Hippocampal formation (tissue), 2 donors: ENCODE data around the gene MAST4.

Experiments
- DNase-seq, 2 donors: peaks; one replicate each; lab custom pipeline; 2025; lab: John Stamatoyannopoulos, UW

The MAST4 gene

DNA sequence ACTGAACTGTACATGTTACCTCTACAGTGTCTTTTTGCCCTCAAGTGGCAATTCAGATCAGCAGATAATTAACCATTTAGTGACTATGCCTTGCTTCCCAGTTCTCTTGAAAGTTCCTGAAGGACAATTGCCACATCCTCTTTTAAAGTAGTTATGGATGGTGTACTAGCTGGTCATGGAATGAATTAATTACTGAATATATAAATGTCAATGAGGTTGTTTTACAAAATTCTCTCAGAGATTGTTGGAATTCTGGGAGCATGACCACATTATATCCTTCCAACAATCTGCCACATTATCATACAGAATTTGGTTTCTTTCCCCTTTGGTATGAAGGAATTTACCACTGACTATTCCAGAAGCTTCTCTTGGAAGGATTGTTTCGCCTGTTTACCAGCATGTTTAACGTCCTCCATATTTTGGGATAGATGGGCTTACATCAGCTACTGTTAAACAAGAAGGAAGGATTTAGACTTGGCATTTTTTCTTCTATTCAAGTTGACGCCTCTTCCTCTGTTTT lies 424.0 kb downstream of the MAST4 start:
- DNase-seq, result no peak

DNA sequence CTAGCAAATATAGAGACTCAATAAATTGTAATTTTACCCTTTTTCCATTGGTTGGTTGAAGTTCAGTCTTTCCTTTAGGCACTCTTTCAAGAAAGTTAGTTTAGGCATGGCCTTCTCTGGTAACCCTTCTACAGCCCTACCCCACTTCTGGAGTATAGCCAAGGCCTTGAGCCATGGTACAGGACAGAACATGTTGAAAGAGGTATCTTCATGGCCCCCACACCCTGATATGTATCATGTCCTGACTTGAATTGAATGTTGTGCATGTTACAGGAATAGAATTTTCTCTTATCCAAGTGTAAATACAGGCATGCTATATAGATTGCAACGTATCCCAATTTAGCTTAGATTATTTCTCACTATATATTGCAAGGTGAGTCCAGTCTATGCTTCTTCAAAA lies 424.8 kb downstream of the MAST4 start:
- DNase-seq, result no peak

DNA sequence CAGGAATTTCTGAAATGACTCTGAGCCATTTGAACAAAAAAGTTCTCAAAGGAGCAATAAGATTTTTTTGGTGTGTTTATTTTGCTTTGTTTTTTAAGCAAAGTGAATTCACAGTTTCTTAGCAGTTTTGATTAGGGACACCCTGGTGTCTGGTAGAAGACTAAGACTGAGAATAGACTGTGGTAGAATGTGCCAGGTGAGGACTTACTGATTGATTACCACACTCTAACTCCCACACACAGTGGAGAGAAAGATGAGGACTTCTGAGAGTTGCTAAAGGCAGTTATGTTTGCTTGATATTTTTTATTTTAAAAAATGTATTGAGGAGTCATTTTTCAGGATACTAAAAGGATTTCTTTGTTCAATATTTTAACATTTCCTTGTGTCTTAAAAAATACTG lies 425.3 kb downstream of the MAST4 start:
- DNase-seq, result no peak

DNA sequence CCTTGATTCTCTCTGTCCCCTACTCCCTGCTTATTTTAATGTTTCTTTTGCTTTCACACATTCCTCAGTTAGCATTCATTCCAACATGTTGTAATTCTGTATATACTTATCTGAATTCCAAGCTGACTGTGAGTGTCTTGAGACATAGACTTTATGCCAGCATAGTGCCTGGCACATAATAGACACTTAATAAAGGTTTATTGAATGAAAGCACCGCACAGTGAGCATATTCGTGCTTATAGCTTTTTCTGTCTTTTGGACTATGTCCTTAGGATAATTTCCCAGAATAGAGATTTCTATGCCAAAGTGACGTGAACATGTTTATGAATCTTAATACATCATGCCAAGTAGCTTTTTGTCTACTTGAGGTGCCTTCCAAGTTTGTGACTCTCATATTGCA lies 425.8 kb downstream of the MAST4 start:
- DNase-seq, result no peak

DNA sequence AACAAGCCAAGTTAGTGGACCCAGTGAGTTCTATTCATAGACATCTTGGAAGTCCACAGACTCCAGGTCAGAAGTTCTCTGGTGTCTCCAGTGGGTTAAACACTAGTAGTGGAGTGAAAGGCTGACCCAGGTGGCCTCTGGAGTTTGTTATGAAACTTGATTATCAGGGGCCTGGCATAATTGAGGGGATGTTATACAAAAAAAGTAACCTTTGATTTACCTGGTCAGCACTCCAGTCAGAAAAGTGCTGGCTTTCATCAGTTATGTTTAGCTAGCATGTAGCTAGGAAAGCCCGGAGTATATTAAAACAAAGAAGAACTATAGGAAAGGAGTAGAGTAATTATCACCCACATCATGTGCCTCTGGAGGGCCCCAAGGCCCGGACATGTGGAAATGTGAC lies 429.3 kb downstream of the MAST4 start:
- DNase-seq, result no peak

DNA sequence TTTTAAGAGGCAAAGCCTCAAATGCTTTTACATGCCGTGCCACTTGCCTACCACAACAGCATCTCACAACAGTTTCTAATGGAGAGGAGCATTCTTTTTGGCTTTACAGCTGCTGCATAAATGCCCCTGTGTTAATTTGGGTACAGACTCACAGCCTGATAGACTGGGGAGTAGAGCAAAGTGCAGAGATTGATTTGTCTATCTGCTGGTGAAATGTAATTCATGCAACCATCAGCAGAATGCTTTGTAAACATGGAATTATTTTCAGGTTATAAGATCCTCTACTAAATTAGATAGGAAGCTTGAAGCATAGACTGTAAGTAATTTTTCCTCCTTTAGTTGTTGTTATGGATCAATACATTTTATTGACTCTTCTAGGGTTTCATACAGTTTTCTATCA lies 430.1 kb downstream of the MAST4 start:
- DNase-seq, result no peak

DNA sequence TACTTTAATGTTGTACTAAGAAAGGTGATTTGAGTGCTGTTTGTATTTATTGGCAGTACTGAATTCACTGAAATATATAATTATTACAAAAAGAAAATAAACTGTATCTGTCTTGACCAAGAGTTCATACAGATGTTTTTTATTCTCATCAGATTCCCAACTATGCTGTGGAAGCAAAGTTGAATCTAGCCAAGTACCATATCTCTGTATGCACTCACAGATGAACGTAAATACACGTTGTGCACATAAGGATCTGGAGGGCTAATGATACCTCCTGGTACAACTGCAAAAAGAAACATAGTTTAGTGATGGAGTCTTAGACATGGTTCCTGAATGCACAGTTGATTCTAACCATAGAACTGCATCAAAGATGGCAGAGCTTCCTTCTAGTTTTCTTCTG lies 431.0 kb downstream of the MAST4 start:
- DNase-seq, result no peak

DNA sequence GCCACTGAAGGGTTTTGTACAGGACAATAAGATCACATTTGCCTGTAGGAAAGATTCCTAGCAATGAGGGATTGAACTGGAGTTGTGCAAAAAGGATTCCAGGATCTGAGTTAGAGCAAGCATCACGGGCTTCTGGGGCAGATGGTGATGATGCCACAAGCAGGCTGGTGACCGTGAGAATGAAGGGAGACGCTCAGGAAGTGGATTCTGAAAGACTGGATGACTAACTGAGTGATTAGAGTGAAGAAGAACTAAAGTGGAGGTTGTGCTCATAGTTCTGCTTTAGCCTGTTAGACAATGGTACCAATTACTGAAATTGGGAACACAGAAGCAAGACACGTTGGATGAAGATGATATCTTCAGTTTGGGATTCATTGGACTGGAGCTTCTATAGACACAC lies 432.2 kb downstream of the MAST4 start:
- DNase-seq, result no peak

DNA sequence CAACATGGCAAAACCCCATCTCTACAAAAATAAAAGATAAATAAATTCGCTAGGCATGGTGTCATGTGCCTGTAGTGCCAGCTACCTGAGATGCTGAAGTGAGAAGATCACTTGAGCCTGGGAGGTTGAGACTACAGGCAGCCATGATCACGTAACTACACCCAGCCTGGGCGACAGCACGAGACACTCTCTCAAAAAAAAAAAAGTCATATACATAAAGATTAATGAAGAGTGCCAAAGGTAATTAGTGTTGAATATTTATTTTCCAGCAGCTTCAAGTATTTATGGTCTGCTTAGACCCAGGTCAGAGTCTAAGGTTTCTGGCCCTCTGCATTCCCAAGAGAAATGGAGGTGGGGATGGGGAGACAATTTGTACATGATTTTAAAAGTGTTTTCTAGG lies 432.7 kb downstream of the MAST4 start:
- DNase-seq, result no peak

DNA sequence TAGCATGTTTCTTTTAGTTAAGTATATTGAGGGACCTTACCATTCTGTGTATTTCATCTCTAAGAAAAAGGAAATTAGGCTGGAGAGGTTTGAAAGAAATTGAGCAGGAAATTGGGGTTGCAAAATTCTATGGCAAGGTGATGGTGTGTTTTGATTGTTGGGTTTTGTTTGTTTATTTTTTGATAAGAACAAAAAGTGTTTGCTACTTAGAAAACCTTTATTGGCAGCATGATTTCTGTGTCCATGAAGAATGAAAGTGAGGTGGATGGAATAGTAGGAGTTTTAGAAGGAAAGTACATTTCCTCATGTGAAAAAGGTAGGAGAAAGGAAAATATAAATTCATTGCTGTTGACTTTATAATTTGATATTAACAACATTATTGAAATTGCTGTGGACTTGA lies 433.3 kb downstream of the MAST4 start:
- no peak for DNase-seq

DNA sequence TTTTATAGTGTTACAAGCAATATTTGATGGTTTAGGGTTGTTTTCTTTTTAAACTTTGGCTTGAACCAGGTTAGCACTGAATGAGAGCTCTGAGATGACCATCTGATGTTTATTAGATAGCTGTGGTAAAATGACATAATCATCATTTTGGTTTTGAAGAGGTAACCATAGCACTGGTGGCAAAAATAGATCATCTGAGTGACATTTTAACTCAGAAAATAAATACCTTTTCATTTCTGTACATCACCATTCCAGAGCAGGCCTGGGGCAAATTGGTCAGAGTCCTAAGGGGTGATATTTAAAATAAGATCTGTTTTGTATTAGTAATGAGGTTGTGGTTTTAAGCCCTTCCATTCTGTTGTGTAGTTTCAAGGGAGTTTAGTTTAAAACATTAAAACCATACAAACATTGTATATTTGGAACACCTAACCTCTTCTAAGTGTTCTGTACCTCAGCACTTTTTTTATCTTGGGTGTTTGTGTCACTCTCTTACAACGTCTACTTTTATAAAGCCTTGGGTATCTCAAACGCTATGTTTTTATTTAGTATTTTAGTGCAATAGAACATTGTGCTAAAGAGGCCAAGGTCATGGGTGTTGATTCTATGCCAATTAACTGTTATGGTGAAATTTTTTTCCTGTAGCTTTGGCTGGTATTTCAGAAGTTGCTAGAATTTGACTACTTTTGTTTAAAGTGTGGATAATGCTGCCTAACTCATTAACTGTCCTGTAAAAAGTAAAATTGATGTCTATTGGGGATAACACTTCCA lies 434.3 kb downstream of the MAST4 start:
- DNase-seq, result no peak

DNA sequence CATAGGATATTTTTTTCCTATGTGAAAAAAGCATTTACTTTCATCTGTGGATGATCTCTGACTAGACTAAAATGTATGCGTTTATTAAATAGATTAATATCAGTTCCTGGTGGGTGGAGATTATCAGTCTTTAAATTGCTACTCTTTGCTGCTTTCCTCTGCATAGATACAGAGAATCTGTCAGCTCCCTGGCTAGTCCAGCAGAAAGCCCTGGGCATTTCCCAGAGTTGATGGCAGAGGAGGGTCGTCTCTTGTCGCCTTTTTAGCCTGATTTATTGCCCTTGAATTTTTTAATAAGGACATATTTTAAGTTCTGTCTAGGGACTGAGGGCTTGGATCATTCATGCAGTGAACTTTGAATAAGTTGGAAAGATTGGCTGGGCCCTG lies 434.9 kb downstream of the MAST4 start:
- DNase-seq, result no peak

DNA sequence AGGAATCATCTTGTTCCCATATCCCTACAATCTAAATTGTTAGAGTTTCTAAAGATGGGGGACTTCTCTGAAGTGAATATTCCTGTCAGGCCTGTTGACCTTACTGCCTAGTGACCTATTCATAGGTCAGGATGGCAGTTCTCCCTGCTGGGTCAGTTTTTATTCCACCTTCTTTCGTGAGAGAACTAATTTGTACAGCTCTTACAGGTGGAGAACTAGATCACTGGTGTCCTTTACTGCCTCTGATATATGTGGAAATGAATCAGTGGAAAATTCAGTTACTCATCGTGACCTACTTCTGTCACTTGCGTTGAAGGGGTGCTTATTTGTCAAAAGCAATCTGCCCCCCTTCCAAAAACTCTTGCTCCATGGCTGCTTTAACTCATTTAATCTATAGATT lies 435.5 kb downstream of the MAST4 start:
- no peak for DNase-seq

DNA sequence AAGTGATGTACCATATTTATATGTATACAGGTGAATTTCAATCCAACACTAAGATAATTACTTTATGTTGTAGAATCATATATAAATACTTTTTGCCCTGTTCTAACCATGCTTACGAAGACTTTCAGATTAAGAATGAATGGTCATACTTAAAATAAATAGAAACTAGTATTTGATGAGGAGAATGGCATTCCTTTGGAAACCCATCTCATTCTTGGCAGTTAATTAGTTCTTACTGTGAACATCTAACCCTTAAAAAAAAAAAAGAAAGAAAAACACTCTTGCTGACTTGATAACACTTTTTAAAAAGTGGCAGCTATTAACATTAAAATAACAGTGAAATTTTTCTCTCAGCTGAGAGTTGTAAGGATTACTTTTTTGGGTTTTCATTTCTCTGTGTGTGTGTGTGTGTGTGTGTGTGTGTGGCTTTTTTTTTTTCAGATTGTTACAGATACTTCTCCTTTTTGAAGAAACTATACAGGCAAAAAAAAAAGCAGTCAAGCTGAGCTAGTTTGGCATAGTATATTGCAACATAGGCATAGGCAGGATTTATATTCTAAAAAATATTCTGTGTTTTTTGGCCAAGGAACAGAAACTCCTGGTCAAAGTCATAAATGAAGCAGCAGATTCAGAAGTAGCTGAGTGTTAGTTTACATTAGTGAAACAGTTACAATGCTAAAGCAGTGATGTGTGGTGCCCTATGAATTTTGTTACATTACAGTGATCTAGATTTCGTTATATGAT lies 436.9 kb downstream of the MAST4 start:
- DNase-seq, result no peak

DNA sequence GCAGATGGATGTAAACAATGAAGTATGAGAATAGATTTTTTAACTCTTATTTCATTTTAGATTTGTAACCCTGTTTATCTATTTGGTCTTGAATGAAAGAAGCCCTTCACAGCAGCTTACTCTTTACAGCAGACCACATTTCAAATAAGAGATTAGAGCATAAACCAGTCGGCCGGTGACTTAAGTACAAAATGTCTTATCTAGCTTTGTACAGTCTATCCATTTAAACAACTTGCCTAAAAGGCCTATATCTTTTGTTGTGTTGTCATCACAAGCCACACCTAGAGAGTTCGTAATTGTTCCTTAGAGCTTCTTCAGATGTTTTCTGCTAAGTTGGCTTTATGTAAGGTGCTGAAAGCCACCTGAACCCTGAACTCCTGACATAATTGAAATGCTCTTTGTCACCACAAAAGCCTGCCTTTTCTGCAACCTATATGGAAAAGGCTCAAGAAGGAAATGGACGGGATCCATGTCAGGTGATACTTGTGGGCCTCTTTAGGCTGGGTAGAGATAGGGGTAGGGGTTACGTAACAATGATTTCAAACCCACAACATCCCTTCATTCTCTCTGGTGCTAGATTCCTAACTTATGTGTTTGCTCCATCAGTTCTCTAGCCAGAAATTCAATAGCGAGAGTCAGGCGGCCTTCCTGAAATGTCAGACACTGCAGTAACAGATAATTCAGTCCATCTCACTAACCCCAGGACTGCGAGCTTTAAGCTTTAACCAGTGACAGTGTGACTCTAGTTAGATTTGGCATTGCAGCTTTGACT lies 437.9 kb downstream of the MAST4 start:
- DNase-seq, result no peak

DNA sequence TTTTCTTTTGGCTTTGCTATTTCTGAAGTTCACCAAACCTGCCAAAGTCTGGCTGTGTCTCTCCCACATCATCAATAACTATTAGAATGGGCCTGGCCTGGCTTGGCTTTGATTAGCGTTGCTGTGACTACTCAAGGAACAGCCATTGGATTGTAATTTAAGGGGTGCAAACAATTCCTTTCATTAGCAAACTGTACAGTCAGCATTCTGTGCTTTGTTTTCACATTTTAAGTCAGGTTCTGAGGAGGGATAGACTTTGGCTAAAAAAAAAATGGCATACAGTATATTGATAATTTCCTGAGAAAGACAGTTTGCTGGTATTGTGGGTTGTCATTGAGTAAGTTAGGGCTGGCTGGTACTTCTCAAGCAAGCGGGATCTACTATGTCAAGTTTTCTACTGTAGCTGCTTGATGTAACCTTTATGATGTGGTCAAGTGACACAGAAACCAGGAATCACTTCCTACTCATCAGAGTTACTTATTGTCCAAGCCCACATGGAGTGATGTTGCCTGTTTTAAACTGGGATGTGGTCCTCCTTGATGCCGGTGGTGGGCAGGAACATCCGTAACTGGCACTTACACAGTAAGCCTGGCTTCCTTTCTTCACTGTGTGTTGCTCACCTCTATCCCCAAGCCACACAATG lies 439.0 kb downstream of the MAST4 start:
- no peak for DNase-seq

DNA sequence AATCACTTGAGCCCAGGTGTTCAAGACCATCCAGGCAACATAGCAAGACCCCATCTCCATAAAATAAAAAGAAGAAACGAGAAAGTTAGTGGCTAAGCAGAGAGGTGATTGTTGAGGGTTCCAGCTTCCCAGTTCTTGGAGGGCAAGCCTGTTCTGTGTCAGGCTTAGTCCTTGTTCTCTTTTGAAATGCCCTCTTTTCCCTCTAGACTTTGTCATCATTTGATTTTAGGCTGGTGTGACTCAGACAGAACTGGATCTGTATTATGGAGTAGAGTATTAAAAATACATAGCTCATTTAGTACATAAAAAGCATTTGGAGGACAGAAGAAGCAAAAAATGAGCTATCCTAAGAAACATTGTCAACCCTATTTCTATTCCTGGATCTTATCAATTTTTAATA lies 441.0 kb downstream of the MAST4 start:
- no peak for DNase-seq

DNA sequence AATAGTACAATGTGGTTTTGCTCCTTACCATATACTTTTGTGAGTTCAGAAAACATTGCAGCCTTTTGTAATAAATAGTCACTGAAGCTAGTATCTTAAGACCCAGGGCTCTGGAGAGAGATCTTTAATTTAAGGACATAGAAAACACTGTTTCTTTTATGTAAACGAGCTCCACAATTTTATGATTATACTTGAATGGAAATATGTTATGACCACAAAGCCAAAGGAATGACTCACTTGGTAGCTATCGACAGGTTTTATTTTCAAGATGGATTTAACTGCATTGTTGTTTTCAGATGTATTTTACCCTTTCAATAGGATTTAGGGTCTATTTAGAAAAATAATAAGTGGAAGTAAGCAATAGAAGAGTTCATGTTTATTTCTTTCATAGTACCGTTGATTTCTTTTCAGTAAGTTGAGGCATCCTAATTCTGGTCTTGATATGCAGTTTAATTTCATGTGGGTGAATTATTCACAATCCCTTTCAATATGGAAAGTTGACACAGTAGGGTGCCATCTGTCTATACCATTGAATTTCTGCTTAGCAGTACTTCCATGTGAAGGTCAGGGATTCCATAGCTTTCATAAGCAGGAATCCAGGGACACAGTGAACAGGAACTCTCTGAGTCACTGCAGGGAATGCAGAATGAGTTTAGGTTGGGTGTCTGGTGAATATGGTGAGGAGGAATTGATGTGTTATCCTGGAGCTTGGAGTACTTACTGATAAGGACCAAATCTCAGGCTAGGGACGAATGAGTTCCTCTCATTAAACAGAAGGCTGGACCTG lies 442.8 kb downstream of the MAST4 start:
- no peak for DNase-seq

DNA sequence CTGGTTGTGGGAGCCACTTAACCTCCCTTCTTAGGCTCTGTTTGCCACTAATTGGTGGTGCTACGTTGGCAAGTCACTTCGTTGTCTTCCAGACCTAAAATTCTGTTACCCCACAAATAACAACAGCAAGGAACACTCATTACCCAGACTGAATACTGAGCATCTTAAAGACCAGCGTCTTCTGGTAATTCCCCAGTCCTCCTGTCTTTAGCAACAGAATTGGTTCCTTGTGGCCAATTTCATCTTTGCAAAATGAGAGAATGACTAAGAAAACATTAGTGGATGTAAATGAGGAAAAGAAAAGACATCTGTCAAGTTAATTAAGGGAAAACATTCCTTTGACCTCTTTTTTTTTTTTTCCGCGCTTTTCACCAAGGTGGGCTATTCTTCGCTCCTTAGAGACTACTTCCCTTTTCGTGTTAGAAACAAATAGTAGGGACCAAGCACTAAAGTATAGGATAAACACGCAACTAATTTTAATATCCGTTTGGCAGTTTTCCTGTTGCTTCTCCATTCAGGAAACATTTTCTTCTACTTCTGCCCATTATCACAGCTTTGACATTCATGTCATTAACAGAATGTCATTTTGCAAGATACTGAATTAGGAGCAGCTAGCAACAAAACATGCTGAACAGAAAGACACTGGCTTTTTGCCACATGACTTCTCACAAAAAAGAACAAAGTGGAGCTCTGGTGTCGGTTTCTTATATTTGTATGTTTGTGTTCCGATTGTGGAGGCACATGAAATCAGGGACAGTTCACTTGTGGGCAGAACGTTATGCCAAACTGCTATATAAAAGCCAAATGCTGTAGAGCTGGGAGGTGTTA lies 446.2 kb downstream of the MAST4 start:
- DNase-seq, result no peak

DNA sequence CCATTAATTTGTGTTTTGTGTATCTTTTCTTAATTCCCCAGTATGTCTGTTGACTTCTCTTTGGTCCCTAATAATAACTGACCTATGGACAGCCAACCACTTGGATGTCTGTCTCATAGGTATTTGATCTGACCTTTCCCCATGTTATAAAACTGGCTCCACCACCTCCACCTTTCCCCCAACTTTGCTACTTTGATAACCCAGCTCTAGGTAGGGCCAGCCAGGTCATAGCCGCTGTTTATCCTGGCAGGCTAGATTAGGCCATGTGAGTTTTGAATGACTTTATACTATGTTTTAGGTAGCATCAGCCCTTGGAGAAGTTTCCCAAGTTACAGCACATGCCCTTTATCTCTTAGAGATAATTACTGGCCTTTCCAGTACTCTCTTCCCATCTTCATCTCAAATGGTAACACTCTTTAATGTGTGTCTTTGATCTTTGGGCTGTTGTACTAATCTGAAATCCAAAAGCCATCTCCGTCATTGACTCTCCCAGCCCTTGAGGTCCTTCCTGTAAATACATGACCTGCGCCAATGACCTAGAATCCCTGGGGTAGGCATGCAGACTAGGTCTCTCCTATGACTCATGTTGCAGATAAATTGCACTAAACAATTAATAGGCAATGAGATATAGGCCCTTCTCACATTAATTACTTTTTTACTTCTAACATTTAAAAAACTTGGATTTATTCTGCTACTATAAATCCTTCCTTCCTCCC lies 447.8 kb downstream of the MAST4 start:
- no peak for DNase-seq
